RPMI8226 (cell line): ENCODE measurements around the gene HOXD11.

Experiments used
- DNase-seq: peaks from one replicate; pipeline ENCODE4 v3.0.0-alpha.2; 2015

The HOXD11 gene

DNA sequence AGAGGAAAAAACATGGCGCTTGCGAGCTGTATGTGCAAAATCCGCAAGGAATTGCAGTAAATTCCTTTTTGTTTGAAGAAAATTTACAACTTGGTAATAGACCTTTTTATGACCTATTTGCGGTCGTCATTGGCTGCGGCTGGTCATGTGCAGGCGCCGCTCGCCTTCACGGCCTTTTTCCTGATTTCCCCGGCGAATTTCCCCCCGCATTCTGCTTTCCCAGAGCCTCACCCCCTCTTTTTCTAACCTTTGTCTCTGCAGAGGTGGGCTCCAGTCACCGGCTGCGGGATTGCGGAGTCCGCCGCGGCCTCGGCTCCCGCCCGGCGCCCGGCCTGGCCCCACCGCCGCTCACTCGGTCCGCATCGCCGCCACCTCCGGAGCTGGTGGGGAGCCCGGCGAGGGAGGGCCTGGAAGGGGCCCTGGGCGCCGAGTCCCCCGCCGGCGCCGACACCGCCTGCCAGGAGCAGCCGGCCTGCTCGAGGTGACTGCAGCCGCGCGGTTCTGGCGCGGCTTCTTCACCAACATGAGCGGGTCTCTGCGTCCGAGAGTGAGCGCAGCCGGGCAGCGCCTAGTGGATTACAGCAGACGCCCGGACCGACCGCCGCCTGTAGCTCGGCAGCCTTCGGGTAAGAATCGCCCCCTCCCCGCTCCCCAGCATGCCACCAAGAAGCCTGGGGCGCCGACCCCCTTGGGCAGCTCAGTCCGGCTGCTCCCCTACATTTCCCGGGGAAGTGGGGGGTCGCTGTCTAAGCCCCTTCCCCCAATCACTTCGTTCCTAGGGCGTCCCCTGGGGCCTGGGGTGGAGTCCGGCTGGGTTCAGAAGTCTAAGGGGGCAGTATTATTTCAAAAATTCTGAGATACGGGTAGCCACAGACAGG is 29.5 kb downstream of the HOXD11 start:
- DNase-seq = no peak

- peak; percentile 17 for DNase-seq
These were observed 30.1 kb downstream of the HOXD11 start for GRCh38 chr2:176137252-176137580.

GRCh38 chr2:176137906-176138305 is 30.8 kb downstream of the HOXD11 start:
- DNase-seq = no peak

DNA sequence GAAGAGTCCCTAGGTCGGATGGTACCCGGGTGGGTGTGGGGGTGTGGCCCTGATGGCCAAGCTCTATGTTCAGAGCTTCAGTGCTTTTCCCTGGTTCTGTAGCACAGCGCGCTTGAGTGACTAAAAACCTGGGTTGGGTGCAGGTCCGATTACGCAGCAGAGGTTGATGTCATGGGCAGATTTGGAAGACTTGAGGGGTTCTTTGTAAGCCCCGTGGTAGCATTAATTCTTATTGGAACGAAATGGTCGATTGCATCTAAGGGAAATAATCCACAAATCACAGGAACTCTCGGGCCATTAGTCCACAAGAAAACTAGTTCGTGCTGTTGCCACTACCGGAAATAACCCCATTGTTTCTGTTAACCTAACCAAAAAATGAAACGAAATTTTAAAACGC is 31.4 kb downstream of the HOXD11 start:
- DNase-seq = no peak

DNA sequence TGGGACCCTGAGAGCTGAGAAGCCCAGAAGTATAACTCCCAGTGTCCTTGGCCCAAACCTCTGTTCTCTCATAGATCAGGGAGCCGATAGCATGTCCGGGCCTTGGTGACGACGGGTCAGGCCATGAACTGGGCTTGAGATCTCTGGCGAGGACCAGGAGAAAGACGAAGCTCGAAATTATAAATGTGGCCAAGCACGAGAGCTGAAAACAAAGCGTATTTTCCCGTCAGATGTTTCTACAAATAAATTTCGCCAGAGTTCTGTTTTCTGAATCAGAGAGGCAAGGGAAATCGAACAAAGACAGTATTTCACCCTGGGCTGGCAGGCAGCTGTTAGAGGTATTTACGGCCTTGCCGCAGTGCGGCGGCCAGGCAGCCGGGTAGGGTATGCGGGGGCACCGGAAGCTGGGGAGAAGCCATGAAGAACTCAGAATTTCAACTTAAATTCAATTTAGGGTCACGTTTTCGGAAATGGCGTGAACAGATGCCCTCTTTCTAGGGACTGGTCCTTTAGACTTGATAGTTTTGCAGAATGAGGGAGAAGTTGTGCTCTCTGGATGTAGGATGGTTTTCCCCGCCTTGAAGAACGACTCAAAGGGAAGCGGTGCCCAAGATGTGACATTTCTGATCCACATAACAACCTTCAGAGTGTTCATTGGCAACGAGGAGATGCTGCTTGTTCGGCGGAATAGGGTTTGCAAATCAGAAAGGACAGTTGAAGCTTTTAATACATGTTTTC is 32.0 kb downstream of the HOXD11 start:
- no peak for DNase-seq

GRCh38 chr2:176139661-176140512 is 32.8 kb downstream of the HOXD11 start:
- DNase-seq = no peak

DNA sequence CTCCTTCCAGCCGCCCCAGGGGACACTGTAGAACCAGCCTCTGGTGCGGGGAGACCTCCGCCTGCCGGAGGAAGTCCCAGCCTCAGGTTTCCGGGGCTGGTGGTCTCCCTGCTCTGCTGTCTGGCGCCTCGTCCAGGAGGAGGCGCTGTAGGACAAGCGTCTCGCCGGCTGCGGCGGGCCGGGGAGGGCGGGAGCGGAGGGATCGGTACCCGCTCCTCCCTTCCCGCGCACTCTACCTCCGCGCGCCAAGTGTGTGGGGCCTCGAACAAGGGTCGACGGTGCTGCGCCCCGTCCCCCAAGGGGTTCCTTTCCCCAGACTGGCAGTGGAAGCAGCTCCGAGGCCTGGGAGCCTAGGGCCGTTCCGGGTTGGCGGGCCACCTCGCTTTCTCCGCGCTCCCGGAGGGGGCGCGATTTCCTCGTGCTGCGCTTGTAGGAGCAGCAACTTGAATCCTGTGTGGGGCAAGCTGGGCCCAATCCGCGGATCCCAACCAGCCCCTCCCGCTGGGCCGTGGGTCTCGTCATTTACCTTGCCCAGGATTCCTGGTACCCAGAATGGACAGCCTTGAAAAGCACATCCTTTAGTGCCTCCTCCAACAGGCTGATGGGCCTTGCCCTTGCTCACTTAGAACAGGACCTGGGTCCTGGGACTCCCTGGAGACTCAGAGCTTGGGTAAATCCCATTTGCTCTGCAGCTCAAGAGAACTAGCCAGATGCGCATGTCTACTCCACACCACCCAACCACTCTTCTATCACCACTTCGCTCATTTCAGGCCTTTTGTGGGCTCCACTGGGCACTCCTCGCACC is 33.6 kb downstream of the HOXD11 start:
- DNase-seq = peak; percentile 47

- no peak for DNase-seq
These were observed 35.2 kb downstream of the HOXD11 start for GRCh38 chr2:176142281-176142680.

- DNase-seq = no peak
These were observed 38.2 kb downstream of the HOXD11 start for GRCh38 chr2:176145085-176145969.

DNA sequence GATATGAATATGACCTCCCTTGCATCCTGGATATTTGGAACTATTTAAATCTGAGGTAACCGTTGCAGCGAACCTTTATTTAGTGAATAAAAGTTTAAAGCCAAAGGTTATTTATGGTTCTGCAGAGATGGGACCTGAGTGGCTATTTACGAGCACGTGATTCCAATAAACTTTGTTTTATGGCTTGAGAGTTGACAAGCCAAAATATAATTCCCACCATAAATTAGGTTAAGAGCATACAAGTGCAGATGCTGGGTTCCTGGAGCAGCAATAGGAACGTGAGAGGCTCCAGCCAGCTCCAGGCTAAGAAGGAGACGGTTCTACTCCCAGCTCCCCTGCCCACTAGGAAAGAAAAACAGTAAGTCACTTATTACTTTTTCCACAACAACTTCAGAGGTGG is 39.0 kb downstream of the HOXD11 start:
- DNase-seq = no peak

- no peak for DNase-seq
These were observed 39.6 kb downstream of the HOXD11 start for GRCh38 chr2:176146645-176147044.

GRCh38 chr2:176147210-176147799 is 40.2 kb downstream of the HOXD11 start:
- no peak for DNase-seq

- DNase-seq = no peak
These were observed 40.9 kb downstream of the HOXD11 start for GRCh38 chr2:176147800-176148496.

- no peak for DNase-seq
These were observed 41.8 kb downstream of the HOXD11 start for GRCh38 chr2:176148751-176149421.

- no peak for DNase-seq
These were observed 42.4 kb downstream of the HOXD11 start for GRCh38 chr2:176149481-176149938.

DNA sequence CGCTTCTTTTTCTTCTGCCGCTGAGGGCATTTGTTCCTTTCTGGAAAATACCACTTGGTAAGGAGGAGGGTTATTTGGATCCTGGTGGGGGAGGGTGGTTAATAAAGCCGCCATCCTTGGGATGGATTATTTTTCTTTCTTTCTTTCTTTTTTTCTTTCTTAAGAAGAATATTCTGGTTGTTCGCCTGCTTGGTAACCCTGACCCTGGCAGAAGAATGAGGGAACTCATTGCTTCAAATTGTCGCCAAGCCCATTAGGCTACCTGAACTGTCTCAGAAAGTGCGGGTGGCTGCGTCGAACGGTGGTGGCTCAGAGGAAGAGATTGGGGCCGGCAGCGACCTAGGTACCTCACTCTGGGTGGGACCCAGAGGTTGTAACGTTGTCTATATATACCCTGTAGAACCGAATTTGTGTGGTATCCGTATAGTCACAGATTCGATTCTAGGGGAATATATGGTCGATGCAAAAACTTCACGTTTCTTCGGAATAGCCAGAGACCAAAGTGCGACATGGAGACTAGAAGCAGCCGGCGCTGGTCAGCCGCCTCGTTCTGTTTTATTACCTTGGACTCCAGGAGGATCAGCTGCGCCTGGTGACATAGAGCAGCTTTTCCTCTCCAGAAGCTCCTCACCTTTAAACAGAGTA is 43.0 kb downstream of the HOXD11 start:
- no peak for DNase-seq

DNA sequence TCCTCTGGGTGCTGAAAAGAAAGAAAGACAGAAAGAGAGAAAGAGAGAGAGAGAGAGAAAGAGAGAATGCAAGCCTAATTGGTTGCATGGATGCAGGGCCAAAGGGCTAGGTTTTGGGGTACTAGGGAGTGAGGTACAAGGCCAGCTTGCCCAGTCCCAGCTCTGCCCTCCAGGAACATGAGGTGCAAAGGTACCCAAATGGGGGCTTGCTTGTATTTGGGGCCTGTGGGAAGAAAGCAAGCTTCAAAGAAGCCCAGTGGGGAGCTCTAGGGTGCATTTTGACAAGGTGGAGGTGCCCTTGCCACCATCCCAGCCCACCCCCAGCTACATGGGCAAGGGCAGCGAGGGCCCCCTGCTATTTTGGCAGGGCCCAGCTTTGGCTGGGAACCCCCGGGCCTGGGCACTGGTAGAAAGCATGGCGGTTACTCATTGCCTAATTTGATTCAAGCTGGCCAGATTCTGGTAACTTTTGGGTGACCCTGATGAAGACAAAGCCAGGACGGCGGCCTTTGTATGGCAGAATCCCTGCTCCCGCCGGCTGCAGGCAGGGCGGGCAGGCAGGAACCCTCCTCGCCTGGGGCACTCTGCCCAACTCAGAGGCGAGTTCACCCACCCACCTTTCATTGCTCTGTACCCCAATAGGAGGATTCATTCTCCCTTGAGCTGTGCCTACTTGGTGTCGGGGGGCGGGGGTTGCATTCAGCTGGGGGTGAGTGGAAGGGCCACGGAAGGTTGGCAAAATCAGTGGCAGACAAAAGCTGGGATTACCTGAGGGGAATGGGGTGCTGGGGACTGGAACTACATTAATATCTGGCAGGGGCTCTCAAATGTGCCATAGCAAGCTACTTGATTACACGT is 43.7 kb downstream of the HOXD11 start:
- no peak for DNase-seq
